HuH-7.5 (cell line): ENCODE results near the gene DNM1L.

Source experiments
- DNase-seq: peaks from one replicate; pipeline ENCODE4 v3.0.0; 2011; ENCODE audit warnings: low spot score

Gene DNM1L

DNA sequence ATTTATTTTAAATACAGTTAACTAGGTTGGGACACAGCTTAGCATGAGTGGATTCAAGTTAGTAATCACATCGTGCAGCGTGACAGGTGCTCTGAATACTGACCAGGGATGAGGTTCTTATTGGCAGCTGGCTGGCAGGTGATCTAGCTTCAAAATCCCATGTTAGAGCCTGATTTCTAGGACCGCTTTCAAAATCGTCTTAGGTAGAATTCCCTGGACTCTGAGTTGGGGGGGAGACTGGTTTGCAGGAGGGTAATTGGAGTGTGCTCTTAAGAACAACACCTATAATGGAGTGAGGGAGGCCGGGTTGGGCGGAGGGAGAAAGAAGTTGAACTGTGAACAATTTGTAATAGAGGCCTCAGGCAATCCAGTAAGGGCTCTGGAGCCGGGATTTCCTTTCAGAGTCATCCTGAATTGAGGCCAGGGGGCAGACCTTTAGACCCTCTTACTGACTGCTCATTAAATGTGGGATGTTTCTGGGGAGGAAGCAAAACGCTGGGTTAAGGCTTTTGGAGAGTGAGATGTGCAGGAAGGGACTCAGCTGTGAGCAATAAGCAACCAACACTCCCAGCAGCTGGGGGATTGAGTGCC, 77.5 kb downstream of the DNM1L start:
- no peak for DNase-seq

DNA sequence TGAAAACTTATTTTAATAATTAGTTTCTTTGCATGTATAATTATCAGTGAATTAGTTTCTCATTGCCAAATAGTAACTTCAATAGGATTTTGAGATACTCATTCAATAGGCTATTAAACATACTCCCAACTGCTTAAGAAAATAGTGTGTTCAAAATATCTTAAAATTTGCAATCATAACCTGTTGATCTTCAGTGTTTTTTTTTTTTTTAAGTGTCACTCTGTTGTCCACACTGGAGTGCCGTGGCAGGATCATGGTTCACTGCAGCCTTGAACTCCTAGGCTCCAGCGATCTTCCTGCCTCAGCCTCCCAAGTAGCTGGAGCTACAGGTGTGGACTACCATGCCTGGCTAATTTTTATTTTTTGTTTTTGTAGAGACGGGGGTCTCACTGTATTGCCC, 78.1 kb downstream of the DNM1L start:
- DNase-seq = no peak

DNA sequence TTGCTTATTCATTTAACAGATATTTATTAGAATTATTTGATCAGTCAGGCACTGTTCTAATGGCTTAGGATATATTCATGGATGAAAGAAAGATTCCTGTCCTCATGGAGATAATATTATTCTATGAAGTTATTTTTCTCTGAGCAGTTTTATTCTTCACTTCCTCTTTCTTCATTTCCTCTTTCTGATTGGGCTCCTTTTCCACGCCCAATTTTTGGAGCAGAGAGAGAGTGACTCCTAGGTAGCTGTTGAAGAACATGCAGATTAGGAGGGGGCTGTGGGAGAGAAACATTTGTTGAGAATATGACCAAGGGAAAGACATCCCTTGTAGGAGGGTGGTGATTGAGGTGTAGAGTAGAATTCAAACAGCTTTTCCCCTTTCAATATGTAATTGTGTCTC, 82.6 kb downstream of the DNM1L start:
- DNase-seq = no peak

DNA sequence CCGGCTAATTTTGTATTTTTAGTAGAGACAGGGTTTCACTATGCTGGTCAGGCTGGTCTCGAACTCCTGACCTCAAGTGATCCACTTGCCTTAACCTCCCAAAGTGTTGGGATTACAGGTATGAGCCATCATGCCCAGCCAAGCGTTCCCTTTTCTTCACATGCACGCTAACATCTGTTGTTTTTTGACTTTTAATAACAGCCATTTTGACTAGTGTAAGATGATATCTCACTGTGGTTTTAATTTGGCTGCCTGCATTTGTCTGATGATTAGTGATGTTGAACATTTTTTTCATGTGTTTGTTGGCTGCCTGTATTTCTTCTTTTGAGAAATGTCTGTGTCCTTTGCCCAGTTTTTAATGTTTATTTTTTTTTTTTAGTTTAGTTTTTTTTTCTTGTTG, 86.8 kb downstream of the DNM1L start:
- DNase-seq = no peak

DNA sequence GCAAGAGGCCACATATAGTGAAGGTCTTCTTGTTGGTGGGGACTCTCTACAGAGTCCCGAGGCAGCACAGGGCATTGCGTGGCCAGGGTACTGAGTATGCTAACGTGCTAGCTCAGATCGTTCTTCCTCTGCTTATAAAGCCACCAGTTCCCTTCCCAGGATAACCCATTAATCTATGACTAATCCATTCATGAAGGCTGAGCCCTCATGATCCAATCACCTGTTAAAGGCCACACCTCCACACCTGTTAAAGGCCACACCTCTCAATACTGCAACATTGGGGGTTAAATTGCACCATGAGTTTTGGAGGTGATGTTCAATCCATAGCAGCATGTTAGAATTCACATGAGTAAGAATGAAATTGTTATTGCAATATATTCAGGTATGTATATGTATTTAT, 89.4 kb downstream of the DNM1L start:
- no peak for DNase-seq

DNA sequence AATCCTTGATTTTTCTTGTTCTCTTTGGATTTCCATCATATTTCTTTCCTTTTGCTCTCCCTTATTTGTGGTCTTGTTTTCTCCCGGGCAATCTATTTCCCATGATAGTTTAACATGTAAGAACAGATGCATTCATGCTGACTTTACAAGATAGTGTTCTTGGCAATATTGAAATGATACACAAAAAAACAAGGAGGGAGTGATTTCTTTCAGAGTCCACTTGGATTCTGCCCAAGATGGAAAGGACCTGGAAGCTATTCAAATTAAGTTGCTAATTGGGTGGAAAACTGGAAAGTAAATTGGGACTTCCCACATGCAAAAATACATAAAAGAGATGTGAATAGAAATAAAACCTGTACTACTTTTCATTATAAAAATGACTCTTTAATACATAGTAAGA, 91.0 kb downstream of the DNM1L start:
- no peak for DNase-seq

DNA sequence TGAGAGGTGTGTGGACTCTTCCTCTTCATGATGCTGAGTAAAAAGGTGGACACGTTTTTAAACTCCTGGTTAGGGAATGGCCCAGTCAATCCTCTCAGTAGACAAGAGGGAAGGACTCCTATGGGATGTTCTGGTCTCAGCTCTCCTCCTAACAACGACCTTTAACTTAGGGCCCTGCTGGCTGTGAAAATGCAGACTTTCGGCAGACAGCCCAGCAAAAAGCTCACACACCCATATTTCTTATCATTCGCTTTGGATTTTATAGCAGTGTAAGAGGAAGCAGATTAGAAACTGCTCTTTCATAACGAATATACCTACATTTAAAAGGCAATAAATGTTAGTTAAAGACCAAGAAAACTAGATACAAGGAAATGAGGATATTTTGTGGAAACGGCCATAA, 94.6 kb downstream of the DNM1L start:
- no peak for DNase-seq

DNA sequence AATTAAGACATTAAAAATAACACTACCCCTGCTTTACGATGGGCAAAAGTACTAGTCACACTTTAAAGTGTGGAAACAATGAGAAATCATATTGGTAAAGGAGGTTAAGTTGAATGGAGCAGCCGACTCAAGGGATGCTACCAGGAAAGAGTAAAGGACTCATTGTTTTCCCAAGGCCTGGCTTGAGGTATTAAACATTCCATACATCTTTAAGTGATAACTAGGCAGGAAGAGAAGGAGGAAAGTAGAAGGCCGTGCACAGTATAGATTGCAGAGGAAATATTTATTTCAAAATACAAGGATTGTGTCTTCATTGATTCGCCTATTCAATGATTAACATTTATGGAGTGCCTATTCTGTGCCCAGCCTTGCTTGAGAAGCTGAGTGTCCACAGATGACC, 97.2 kb downstream of the DNM1L start:
- DNase-seq = no peak

DNA sequence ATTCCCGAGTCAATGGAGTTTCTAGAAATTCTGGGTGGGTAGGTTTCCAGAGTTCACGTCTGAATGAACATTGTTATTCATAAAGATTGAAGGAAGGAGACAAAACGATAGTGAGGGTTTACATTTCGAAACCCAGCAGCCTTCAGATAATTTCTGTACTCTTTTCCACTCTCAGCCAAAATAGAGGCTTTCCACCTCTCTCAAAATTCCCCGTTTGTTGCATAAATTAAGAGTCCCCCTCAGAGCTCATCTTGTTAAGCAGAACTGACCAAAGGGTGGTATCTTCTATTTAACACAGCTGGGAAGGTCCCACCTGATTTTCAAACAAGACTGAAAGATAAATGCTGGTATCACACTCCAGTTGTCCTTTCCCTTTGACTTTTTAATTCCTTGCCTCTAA, 98.1 kb downstream of the DNM1L start:
- no peak for DNase-seq

DNA sequence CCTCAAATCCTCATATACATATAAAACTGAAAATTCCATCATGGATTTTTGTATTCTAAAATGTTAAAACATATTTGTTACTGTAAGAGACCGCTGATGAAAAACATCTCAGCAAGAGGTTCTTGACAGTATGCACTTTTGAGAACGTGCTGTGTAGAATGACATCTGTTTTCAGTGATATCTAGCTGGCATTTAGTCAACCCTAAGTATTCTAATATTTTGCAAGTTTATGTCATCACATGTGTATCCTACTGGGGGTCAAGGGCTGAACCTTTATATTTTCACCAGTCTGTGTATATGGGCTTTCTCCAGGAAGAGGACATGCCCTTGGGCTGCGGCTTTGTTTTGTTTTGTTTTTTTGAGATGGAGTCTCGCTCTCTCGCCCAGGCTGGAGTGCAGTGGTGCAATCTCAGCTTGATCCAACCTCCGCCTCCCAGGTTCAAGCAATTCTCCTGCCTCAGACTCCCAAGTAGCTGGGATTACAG, 98.6 kb downstream of the DNM1L start:
- no peak for DNase-seq

DNA sequence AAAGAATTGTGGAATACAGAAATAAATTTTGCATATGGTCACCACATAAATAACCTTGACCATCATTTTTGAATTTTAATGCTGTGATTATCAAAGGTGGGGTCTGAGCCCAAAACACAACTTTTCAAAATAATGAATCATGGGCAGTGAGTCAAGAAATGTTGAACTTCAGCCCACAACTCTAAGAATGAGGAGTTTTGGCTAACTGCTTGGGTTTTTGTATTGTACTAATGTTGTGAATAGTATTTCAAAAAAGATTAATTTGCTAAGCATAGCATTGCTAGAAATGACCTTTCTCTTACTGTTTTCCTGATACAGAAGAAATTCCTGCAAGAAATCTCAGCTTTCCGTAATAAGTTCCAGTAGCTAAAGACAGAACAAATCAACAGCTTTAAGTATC, 101.0 kb downstream of the DNM1L start:
- DNase-seq = no peak

DNA sequence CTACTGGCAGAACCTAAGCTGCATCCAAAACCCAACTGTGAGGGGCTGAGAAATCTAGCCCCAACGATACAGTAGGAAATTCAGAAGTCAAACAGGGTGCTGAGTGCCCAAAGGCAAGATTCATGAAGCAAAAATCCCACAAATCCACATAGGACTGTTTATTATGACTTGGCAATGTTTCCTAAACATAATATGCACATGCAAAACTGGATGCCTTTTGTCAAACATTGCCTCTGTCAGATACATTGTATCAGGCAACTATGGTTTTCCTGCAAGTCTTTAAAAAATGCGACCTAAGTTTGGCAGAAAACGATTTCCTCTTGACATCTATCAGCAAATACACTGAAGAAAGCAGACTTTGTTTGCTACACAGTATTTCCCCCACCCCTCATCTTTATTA, 103.9 kb downstream of the DNM1L start:
- DNase-seq = no peak

DNA sequence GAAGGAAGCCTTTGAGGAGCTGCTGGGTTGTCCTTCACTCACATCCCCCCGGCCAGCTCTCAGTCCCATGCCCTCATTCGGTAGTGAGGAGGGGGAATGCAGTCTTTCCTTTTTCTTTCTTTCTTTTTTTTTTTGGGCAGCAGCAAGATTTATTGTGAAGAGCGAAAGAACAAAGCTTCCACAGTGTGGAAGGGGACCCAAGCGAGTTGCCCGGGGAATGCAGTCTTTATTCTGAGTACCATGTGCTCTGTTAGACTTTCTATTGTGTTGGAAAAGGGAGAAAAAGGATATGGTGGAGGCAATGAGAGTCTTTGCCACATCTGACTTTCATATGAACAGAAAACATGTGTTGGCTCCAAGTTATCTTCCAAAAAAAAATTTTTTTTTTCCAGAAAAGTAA, 106.5 kb downstream of the DNM1L start:
- no peak for DNase-seq

DNA sequence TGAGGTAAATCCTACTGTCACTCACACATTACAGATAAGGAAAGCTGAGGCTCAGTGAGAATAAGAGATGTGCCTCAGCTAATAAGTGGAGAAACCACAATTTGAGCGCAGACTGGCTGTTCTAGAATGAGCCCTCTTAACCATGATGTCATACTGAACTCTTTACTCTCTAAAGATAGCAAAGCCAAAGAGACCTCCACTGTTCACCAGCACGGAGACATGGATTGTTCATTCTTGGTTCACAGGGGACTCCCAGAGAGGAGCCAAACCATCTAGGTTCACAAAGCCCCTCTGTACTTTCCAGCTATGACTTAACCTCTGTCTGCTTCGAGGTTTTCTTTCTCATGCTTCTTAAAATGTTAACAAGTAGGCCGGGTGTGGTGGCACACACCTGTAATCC, 109.3 kb downstream of the DNM1L start:
- no peak for DNase-seq

DNA sequence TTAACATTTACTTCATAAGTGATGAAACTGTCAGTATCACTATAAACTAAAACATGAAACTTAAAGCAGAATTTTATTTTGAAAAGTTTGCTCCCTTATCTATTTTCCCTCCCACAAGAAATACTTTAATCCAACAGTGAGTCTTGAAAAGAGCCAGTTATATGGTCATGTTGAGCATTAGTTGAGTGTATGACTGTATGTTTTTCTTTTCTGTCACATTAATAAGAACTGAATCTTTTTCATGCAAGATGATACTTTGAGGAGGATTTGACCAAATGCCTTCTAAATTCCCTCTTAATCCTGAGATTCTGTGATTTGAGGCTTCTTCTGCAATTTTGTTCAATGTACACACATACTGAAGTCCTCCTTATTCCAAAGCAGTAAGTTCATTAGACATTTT, 110.3 kb downstream of the DNM1L start:
- no peak for DNase-seq

DNA sequence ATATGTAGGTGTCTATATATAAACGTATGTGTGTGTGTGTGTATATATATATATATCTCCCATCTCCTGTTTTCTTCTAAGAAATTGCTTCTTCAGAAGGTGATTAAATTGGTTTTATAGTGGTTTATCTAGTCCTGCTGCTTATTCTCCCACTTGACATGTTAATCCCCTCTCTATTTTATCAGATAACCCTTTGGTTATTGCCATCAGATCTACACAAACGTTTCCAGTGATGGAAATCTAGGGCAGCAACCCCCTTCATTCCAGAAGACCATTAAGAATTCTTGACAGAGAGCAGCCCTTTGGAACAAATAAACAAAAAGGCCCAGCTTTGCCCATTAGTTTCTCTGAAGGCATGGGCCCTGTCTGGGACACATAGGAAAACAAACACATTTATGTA, 110.8 kb downstream of the DNM1L start:
- DNase-seq = no peak

DNA sequence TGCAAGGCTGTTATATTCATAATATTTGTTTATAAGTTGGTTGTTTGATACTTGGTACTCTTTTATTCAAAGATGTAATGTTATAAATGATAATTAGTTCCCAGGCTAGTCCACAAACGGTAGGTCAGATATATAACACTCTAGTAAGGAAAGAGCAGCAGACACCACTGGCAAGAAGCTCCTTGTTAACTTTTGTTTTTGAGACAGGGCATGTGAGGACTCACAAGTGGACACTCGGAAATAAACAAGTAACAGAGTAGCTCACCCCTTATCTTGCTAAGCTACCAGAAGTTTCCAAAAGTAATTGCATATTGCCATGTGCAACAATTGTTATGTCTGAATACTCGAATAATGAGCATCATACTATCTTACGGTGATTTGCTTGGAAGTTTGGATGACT, 115.2 kb downstream of the DNM1L start:
- no peak for DNase-seq
